Activated CD8-positive, alpha-beta T cell treated with anti-CD3 and anti-CD28 coated beads for 36 hours (primary cell): ENCODE data around the gene DET1. TPM values are rescaled to one million over a fixed set of nuclear protein-coding genes. Genes with fewer than 3 reads are reported as not detected.
"Not testable (repeated sequence)": the region's sequence is repeated elsewhere in the genome, so short reads cannot be mapped to it uniquely, and the experiment has no call there.

Experiments
- ATAC-seq: fragments of 200-7000 bp; cut with Tn5 transposase; one replicate; pipeline ENCODE4 v1.10.0; 2021; ENCODE audit warnings: mild to moderate bottlenecking, moderate library complexity
- CTCF ChIA-PET: fragments of 350-600 bp; sonication (Branson Sonifier 250); formaldehyde crosslinking; loops from one replicate; lab custom pipeline; 2021; ENCODE audit warnings: antibody characterized with exemption; lab: Charles Lee
- POLR2A ChIA-PET: fragments of 350-600 bp; sonication (Branson Sonifier 250); formaldehyde crosslinking; loops from one replicate; lab custom pipeline; 2021; ENCODE audit warnings: antibody characterized with exemption; lab: Charles Lee
- DNase-seq: peaks from one replicate; pipeline ENCODE4 v3.0.0-alpha.2; 2020
- H3K27ac Mint-ChIP-seq: one replicate; pipeline ENCODE4 v1.8.0; 2021; ENCODE audit warnings: mild to moderate bottlenecking, mixed read lengths
- H3K27me3 Mint-ChIP-seq: one replicate; pipeline ENCODE4 v1.8.0; 2021; ENCODE audit warnings: mixed read lengths
- H3K36me3 Mint-ChIP-seq: one replicate; pipeline ENCODE4 v1.8.0; 2021; ENCODE audit warnings: low read depth, mixed read lengths
- H3K4me1 Mint-ChIP-seq: one replicate; pipeline ENCODE4 v1.8.0; 2021; ENCODE audit warnings: low read depth, mixed read lengths
- H3K4me3 Mint-ChIP-seq: one replicate; pipeline ENCODE4 v1.8.0; 2021; ENCODE audit warnings: mild to moderate bottlenecking, moderate library complexity, mixed read lengths
- H3K9me3 Mint-ChIP-seq: one replicate; pipeline ENCODE4 v1.8.0; 2021; ENCODE audit warnings: mixed read lengths
- CTCF ChIP-seq: fragments of 200-600 bp; IDR thresholded peaks from one replicate; pipeline ENCODE4 v1.8.0; 2022; ENCODE audit warnings: antibody characterized with exemption, mild to moderate bottlenecking
- intact Hi-C: fragments of 100-400 bp; cut with micrococcal nuclease; formaldehyde crosslinking; loops from one replicate; pipeline ENCODE4 v1.10.0; 2022
- total RNA-seq, 2 experiments: library from RNA; stranded (reverse); gene quantifications; one replicate each; pipeline ENCODE4 v1.2.3, GENCODE V29; 2021

DET1 gene
- total RNA-seq, 2 experiments from 2014 or later = 2.1 to 2.6 TPM

GRCh38 chr15:88543065-88543776 is 3.3 kb downstream of the DET1 start:
- Mint-ChIP-seq H3K27ac (no peak overlapping the region), H3K9me3 (peaks cover 4% of the 10 kb centered on the region), H3K36me3 (peaks cover 2% of the 10 kb centered on the region), H3K27me3 (no peaks in the 10 kb centered on the region), H3K4me1 (peaks cover 14% of the 10 kb centered on the region), H3K4me3 (no peak overlapping the region)
- intact Hi-C loops = no loop called here
- ATAC-seq = no peak
- TF ChIP-seq CTCF = no peak
- DNase-seq = no peak
- ChIA-PET POLR2A (no interaction called here), CTCF (no interaction called here)

GRCh38 chr15:88542342-88542733 is 4.1 kb downstream of the DET1 start:
- DNase-seq = no peak
- POLR2A ChIA-PET = no interaction called here
- H3K4me1 Mint-ChIP-seq = peaks cover 14% of the 10 kb centered on the region

GRCh38 chr15:88541709-88542341 is 4.7 kb downstream of the DET1 start:
- CTCF ChIA-PET = no interaction called here
- no peaks in the 10 kb centered on the region for H3K27me3 Mint-ChIP-seq
- DNase-seq (no peak), ATAC-seq (no peak)
- no peak overlapping the region for H3K27ac Mint-ChIP-seq
- peaks cover 9% of the 10 kb centered on the region for H3K4me1 Mint-ChIP-seq
- H3K9me3 Mint-ChIP-seq = peaks cover under 1% of the 10 kb centered on the region
- TF ChIP-seq CTCF = no peak
- no peak overlapping the region for H3K4me3 Mint-ChIP-seq
- peaks cover 2% of the 10 kb centered on the region for H3K36me3 Mint-ChIP-seq
- POLR2A ChIA-PET = no interaction called here
- intact Hi-C loops = no loop called here

More at GRCh38 chr15:88542342-88542733, 4.1 kb downstream of the DET1 start:
- CTCF ChIA-PET = no interaction called here
- no peak for ATAC-seq
- no peaks in the 10 kb centered on the region for H3K27me3 Mint-ChIP-seq
- H3K4me3 Mint-ChIP-seq = no peak overlapping the region
- H3K9me3 Mint-ChIP-seq = peaks cover 4% of the 10 kb centered on the region
- H3K27ac Mint-ChIP-seq = no peak overlapping the region
- intact Hi-C loops = no loop called here
- no peak for TF ChIP-seq CTCF
- peaks cover 2% of the 10 kb centered on the region for H3K36me3 Mint-ChIP-seq

- POLR2A ChIA-PET, ATAC-seq, H3K4me3 Mint-ChIP-seq, H3K27me3 Mint-ChIP-seq, H3K36me3 Mint-ChIP-seq, intact Hi-C loops, H3K4me1 Mint-ChIP-seq, H3K9me3 Mint-ChIP-seq, H3K27ac Mint-ChIP-seq, DNase-seq, CTCF ChIA-PET: not testable (repeated sequence)
Observed at GRCh38 chr15:88541111-88541510, 5.4 kb downstream of the DET1 start.

GRCh38 chr15:88540350-88540749 is 6.1 kb downstream of the DET1 start:
- H3K27me3 Mint-ChIP-seq, H3K4me1 Mint-ChIP-seq, H3K4me3 Mint-ChIP-seq, POLR2A ChIA-PET, H3K36me3 Mint-ChIP-seq, intact Hi-C loops, H3K9me3 Mint-ChIP-seq, H3K27ac Mint-ChIP-seq, CTCF ChIA-PET, DNase-seq, ATAC-seq: not testable (repeated sequence)

GRCh38 chr15:88539441-88539840 is 7.0 kb downstream of the DET1 start:
- TF ChIP-seq CTCF = no peak
- Mint-ChIP-seq H3K9me3 (peaks cover 2% of the 10 kb centered on the region), H3K4me1 (peaks cover 4% of the 10 kb centered on the region), H3K36me3 (peaks cover 10% of the 10 kb centered on the region), H3K27ac (no peak overlapping the region), H3K27me3 (no peaks in the 10 kb centered on the region), H3K4me3 (no peak overlapping the region)
- ChIA-PET CTCF (no interaction called here), POLR2A (no interaction called here)
- ATAC-seq (no peak), DNase-seq (no peak)
- intact Hi-C loops = no loop called here
